RWPE1 (cell line): ENCODE measurements around the gene ADD2.

Experiments
- CTCF ChIA-PET: fragments of 350-600 bp; sonication (Branson Sonifier 250); formaldehyde crosslinking; extraction: SDS; loops from one replicate; lab custom pipeline; 2021; lab: Yijun Ruan, JAX
- POLR2A ChIA-PET: fragments of 400-600 bp; formaldehyde crosslinking; extraction: SDS; loops from one replicate; lab custom pipeline; 2020; ENCODE audit warnings: antibody characterized with exemption; ENCODE audit not compliant: low non-redundant PET; lab: Yijun Ruan, JAX
- DNase-seq: peaks from one replicate; pipeline ENCODE4 v3.0.0; 2012; ENCODE audit warnings: low spot score
- H3K27ac ChIP-seq: fragments of 450-650 bp; 2 replicates; pipeline ENCODE4 v1.5.1; 2017
- TF ChIP-seq, protein P1 (sequence below): fragments of 450-650 bp; conservative IDR thresholded peaks from 2 replicates; pipeline ENCODE4 v1.5.1; 2017; ENCODE audit warnings: low read depth, mild to moderate bottlenecking

The ADD2 gene

DNA sequence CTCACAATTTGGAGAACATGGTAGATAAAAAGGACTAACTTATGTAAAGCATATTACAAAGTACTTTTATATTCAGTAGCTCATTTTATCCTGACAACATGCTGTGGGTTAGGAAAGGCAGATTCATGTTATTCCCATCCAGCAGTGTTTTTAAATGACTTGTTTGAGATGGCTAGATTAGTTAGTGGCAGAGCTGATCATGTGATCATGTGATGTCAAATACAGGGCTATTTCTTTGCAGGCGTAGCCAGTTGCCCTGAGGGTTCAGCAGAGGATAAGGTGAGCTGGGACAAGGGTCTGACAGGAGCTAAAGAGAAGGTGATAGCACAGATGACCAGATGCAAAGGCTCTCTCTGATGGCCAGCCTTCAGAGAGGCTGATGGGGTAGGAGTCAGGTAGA is 97.8 kb downstream of the ADD2 start:
- H3K27ac ChIP-seq: no peak overlapping the region
- CTCF ChIA-PET: interaction anchor here (0.6 kb wide), 1 partner anchor 278 kb away, joined by 6 read pairs; no protein-coding TSS in a partner anchor
- POLR2A ChIA-PET: no interaction called here
- DNase-seq: no peak
- TF ChIP-seq, protein P1, sequence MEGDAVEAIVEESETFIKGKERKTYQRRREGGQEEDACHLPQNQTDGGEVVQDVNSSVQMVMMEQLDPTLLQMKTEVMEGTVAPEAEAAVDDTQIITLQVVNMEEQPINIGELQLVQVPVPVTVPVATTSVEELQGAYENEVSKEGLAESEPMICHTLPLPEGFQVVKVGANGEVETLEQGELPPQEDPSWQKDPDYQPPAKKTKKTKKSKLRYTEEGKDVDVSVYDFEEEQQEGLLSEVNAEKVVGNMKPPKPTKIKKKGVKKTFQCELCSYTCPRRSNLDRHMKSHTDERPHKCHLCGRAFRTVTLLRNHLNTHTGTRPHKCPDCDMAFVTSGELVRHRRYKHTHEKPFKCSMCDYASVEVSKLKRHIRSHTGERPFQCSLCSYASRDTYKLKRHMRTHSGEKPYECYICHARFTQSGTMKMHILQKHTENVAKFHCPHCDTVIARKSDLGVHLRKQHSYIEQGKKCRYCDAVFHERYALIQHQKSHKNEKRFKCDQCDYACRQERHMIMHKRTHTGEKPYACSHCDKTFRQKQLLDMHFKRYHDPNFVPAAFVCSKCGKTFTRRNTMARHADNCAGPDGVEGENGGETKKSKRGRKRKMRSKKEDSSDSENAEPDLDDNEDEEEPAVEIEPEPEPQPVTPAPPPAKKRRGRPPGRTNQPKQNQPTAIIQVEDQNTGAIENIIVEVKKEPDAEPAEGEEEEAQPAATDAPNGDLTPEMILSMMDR: no peak

DNA sequence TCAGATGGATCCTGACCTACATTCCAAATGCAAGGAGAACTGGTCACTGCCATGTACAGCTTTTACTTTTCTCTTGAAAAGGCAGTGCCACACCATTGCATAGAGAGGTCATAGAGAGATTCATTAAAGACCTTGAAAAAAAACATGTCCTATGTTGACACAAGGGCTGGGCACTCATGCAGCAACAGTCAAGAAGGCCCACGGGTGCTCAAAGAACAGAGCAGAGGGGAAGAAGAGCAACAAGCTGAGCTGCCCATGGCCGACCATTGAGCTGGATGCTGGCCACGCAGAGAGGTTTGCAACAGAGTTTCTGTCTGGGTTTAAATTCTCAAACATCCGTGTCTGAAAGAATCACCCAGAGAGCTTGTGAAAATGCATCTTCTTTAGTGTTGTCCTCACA is 99.1 kb downstream of the ADD2 start:
- ChIA-PET CTCF (no interaction called here), POLR2A (no interaction called here)
- DNase-seq: no peak
- TF ChIP-seq, protein P1: no peak
- H3K27ac ChIP-seq: no peak overlapping the region

DNA sequence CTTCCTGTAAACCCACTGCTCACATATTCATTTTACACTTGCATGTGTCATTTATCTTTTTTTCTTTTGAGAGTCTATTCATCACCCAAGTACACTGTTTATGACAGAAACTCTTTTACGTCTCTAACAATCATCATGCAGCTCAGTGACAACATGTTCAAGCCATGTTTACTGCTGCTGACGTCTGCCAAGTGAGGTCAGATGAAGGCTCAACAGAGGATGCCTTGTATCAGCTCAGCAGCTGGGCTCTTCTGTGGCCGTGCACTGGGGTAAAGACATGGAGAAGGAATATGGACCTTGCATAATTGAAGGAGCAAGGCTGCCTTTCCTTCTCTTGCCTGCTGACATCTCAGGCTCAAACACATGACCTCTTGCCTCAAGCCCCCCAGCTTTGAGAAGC is 99.6 kb downstream of the ADD2 start:
- ChIA-PET CTCF (no interaction called here), POLR2A (no interaction called here)
- no peak overlapping the region for H3K27ac ChIP-seq
- DNase-seq: no peak
- TF ChIP-seq, protein P1: no peak

DNA sequence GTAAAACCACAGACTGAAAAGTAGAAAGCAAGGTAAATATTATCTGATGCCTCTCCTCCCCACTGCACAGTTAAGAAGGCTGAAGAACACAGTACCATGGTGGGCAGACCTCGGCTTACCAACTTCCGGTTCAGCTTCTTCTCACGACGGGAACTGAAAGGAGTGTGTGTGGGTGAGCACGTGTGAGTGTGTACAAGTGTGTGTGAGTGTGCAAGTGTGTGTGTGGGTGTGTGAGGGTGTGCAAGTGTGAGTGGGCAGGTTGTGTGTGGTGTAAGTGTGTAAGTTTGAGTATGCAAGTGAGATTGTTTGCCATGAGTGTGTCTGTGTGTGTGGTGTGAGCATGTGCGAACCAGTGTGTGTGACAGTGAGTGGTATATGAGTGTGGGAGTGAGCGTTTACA is 103.5 kb downstream of the ADD2 start:
- CTCF ChIA-PET: no interaction called here
- no peak overlapping the region for H3K27ac ChIP-seq

DNA sequence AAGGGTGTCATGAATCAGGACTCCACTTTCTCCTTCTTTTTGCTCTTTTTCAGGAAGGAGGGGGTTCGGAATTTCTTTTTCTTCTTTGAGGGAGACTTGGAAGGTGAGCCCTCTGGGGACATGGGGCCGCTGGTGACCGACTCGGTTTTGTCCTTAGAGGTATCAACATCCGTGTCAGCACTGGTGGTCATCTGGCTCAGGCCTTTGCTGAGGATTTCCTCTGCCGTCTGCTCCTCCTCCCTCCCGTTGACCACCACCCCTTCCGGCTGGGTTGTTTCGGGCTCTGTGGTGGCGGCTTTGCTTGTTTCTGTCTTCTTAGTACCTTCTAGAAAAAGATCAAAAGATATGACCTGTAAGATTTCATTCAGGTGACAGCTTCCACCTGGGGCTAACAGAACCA is 104.6 kb downstream of the ADD2 start:
- POLR2A ChIA-PET: no interaction called here
- CTCF ChIA-PET: interaction anchor here (0.7 kb wide), 1 partner anchor 285 kb away, joined by 4 read pairs; no protein-coding TSS in a partner anchor
- TF ChIP-seq, protein P1: no peak

More for the DNA sequence above, 103.5 kb downstream of the ADD2 start:
- POLR2A ChIA-PET: no interaction called here
- TF ChIP-seq, protein P1: no peak
- DNase-seq: no peak

GRCh38 chr2:70659551-70659950 is 108.4 kb downstream of the ADD2 start:
- no peak for DNase-seq
- CTCF ChIA-PET: interaction anchor here (0.6 kb wide), 1 partner anchor 1873 kb away, joined by 4 read pairs; no protein-coding TSS in a partner anchor
- H3K27ac ChIP-seq: no peak overlapping the region
- TF ChIP-seq, protein P1: no peak
- POLR2A ChIA-PET: no interaction called here

More for the DNA sequence above, 104.6 kb downstream of the ADD2 start:
- DNase-seq: no peak
- H3K27ac ChIP-seq: no peak overlapping the region

GRCh38 chr2:70658476-70658875 is 109.5 kb downstream of the ADD2 start:
- POLR2A ChIA-PET: no interaction called here
- H3K27ac ChIP-seq: no peak overlapping the region
- DNase-seq: no peak
- TF ChIP-seq, protein P1: no peak
- CTCF ChIA-PET: no interaction called here
